H1 (cell line): ENCODE results near the gene CHD6. TPM values are rescaled to one million over a fixed set of nuclear protein-coding genes. Genes with fewer than 3 reads are reported as not detected.

Source experiments
- BCL11A ChIP-seq, 2 experiments: IDR thresholded peaks; one replicate each; pipeline ENCODE4 v1.6.1; 2011; ENCODE audit warnings: low read depth in 2 of 2, low read length in 2 of 2, mild to moderate bottlenecking in 2 of 2
- CHD1 ChIP-seq: IDR thresholded peaks from 2 replicates; pipeline ENCODE4 v1.6.1; 2012; ENCODE audit warnings: low read depth, low read length, improper control_type of control experiment
- EGR1 ChIP-seq: IDR thresholded peaks from 2 replicates; pipeline ENCODE4 v1.6.1; 2011; ENCODE audit warnings: low read depth, low read length, borderline replicate concordance
- FOSL1 ChIP-seq: IDR thresholded peaks from 2 replicates; pipeline ENCODE4 v1.6.1; 2011; ENCODE audit warnings: mild to moderate bottlenecking, low read depth, low read length, moderate library complexity; ENCODE audit not compliant: insufficient read depth
- HDAC6 ChIP-seq: IDR thresholded peaks from one replicate; pipeline ENCODE4 v1.7.1; 2012; ENCODE audit warnings: low read depth, mild to moderate bottlenecking, inconsistent platforms, low read length, moderate library complexity
- TAF1 ChIP-seq: IDR thresholded peaks from 2 replicates; pipeline ENCODE4 v1.6.1; 2011; ENCODE audit warnings: mild to moderate bottlenecking, low read depth, low read length
- polyA plus RNA-seq, 7 experiments: library from polyadenylated mRNA; depleted of rRNA in 3 of 7; stranded (reverse) in 5 of 7; unstranded in 2 of 7; fragments of >200 nt in 5 of 7; fragments of 200-250 nt in 2 of 7; gene quantifications; 1 replicate in 5 of 7; 2 replicates in 1 of 7; 4 replicates in 1 of 7; pipeline versions ENCODE4 v1.2.1 to v1.2.3, GENCODE V29; 2011 to 2013; ENCODE audit warnings: missing spikeins in 2 of 7, mixed read lengths in 2 of 7
- total RNA-seq: library from RNA; stranded (reverse); fragmentation: NEBNext Ultra II Directional; extraction: Animal tissue kit (Norgen Biotek cat#: 25700); gene quantifications from 2 replicates; pipeline ENCODE4 v1.2.1, GENCODE V29; 2021
- TF ChIP-seq, protein P1 (sequence below), 3 experiments: IDR thresholded peaks; 1 replicate in 2 of 3; 2 replicates in 1 of 3; pipeline versions ENCODE4 v1.5.1 to v1.6.1; 2011; ENCODE audit warnings: low read length in 3 of 3, mild to moderate bottlenecking in 3 of 3, inconsistent platforms in 2 of 3, low read depth in 1 of 3, moderate library complexity in 1 of 3; ENCODE audit not compliant: insufficient read depth in 1 of 3; ENCODE audit errors: control extremely low read depth in 1 of 3
- TF ChIP-seq, protein P2 (sequence below): IDR thresholded peaks from 2 replicates; pipeline ENCODE4 v1.6.1; 2011; ENCODE audit warnings: low read depth, mild to moderate bottlenecking, low read length; ENCODE audit not compliant: insufficient read depth

CHD6 gene
- total and polyA plus RNA-seq, 2 of the 8 experiments (the other 6 are each of a cell fraction or from before 2014, with no cell fraction given) = 11.1 to 62.9 TPM

DNA sequence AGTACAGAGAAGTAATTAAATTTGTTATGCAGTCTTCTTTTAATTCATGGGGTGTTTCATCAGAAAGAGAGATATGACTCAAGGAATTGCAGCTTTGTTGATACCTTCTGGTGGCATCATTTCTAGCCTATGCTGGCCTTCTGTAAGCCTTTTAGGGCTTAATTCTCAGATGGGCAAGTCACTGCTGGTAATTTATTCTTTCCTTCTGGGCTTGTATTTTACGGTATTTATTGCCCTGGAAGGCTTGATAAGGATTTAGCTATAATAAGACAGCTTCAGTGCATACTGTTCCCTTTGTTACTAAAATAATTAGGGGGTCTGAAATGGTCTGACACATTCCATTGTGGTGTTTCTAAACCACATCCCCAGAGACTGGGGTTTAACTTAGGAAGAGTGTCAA, 193.6 kb downstream of the CHD6 start (continued):
- TF ChIP-seq, protein P1, sequence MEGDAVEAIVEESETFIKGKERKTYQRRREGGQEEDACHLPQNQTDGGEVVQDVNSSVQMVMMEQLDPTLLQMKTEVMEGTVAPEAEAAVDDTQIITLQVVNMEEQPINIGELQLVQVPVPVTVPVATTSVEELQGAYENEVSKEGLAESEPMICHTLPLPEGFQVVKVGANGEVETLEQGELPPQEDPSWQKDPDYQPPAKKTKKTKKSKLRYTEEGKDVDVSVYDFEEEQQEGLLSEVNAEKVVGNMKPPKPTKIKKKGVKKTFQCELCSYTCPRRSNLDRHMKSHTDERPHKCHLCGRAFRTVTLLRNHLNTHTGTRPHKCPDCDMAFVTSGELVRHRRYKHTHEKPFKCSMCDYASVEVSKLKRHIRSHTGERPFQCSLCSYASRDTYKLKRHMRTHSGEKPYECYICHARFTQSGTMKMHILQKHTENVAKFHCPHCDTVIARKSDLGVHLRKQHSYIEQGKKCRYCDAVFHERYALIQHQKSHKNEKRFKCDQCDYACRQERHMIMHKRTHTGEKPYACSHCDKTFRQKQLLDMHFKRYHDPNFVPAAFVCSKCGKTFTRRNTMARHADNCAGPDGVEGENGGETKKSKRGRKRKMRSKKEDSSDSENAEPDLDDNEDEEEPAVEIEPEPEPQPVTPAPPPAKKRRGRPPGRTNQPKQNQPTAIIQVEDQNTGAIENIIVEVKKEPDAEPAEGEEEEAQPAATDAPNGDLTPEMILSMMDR (IDR thresholded peaks at IDR 0.05; ENCODE audit: control extremely low read depth in 1 of 3, insufficient read depth in 1 of 3, low read depth in 1 of 3, low read length in 3 of 3) = no peak
- TF ChIP-seq EGR1 = no peak
- TF ChIP-seq TAF1 = no peak
- TF ChIP-seq, protein P2, sequence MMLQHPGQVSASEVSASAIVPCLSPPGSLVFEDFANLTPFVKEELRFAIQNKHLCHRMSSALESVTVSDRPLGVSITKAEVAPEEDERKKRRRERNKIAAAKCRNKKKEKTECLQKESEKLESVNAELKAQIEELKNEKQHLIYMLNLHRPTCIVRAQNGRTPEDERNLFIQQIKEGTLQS = no peak
- no peak for TF ChIP-seq BCL11A (IDR thresholded peaks at IDR 0.05; ENCODE audit: low read depth in 2 of 2, low read length in 2 of 2)
- no peak for TF ChIP-seq HDAC6
- TF ChIP-seq CHD1 = no peak
- TF ChIP-seq FOSL1 = no peak
